K562 (cell line): Measurements from ENCODE around the gene ESR2. TPM values are rescaled to one million over a fixed set of nuclear protein-coding genes. Genes with fewer than 3 reads are reported as not detected.

Experiments
- ATAC-seq: fragments of 200-7000 bp; cut with Tn5 transposase; 3 replicates; pipeline ENCODE4 v1.9.1; 2020; ENCODE audit warnings: moderate library complexity
- BruUV-seq: library from RNA; stranded (reverse); fragments of 400-500 nt; replicated peaks from 2 replicates; lab custom pipeline; 2021; lab: Mats Ljungman, UMichigan
- CTCF ChIA-PET: fragments of 300-600 bp; formaldehyde crosslinking; extraction: SDS; loops from one replicate; lab custom pipeline; 2021; ENCODE audit warnings: low intra/inter-chr PET ratio; lab: Yijun Ruan, JAX
- POLR2A ChIA-PET: fragments of 300-600, 350-650 bp; sonication (Branson Sonifier 250); formaldehyde crosslinking; extraction: SDS; loops from one replicate; lab custom pipeline; 2021; ENCODE audit warnings: antibody characterized with exemption, inconsistent platforms; lab: Yijun Ruan, JAX
- DNase-seq, 4 experiments: peaks; one replicate each; pipeline versions ENCODE4 v3.0.0 to v3.0.0-alpha.2; 2011 to 2018; ENCODE audit warnings: low spot score in 3 of 4, mixed read lengths in 3 of 4; ENCODE audit errors: extremely low read depth in 1 of 4
- FAIRE-seq: peaks from 2 replicates; lab custom pipeline; 2011; peaks lifted over from hg19 to GRCh38; lab: Jason Lieb, UNC
- H2AFZ ChIP-seq: 2 replicates; pipeline ENCODE4 v1.6.0; 2011; ENCODE audit warnings: low read depth, low read length, control low read depth, inconsistent platforms
- H3K27ac ChIP-seq: fragments of 200-600 bp; 3 replicates; pipeline ENCODE4 v1.8.0; 2011; ENCODE audit warnings: low read depth, mild to moderate bottlenecking, control low read depth, inconsistent platforms, low read length, moderate library complexity, mixed read lengths; ENCODE audit errors: extremely low read depth
- H3K27me3 ChIP-seq, 2 experiments: fragments of 300-600 bp in 1 of 2; 2 replicates in 1 of 2; 3 replicates in 1 of 2; pipeline versions ENCODE4 v1.6.0 to v1.8.0; 2011; ENCODE audit warnings: inconsistent platforms in 2 of 2, low read length in 2 of 2, mild to moderate bottlenecking in 1 of 2, mixed read lengths in 1 of 2, moderate library complexity in 1 of 2; ENCODE audit not compliant: control insufficient read depth in 2 of 2, insufficient read depth in 2 of 2
- H3K36me3 ChIP-seq: fragments of 300-600 bp; 3 replicates; pipeline ENCODE4 v1.8.0; 2011; ENCODE audit warnings: mild to moderate bottlenecking, low read length, inconsistent platforms; ENCODE audit not compliant: control insufficient read depth, insufficient read depth
- H3K4me1 ChIP-seq, 2 experiments: fragments of 200-600 bp in 1 of 2; replicated peaks in 1 of 2; 2 replicates in 1 of 2; 3 replicates in 1 of 2; pipeline versions ENCODE4 v1.5.1 to v1.8.0; 2011; ENCODE audit warnings: inconsistent platforms in 2 of 2, low read length in 2 of 2, mild to moderate bottlenecking in 1 of 2, mixed read lengths in 1 of 2, moderate library complexity in 1 of 2; ENCODE audit not compliant: control insufficient read depth in 2 of 2, insufficient read depth in 2 of 2
- H3K4me2 ChIP-seq: 2 replicates; pipeline ENCODE4 v1.6.1; 2011; ENCODE audit warnings: low read length, control low read depth, inconsistent platforms, mixed read lengths; ENCODE audit not compliant: insufficient read depth
- H3K4me3 ChIP-seq: fragments of 200-600 bp; sonication (generic), shearing (Covaris generic); 2 replicates; pipeline ENCODE4 v1.5.1; 2016; ENCODE audit warnings: control low read depth, inconsistent platforms
- H3K79me2 ChIP-seq: fragments of 200-600 bp; 3 replicates; pipeline ENCODE4 v1.8.0; 2011; ENCODE audit warnings: low read length, inconsistent platforms; ENCODE audit not compliant: control insufficient read depth, insufficient read depth
- H3K9ac ChIP-seq, 2 experiments: 2 replicates each; pipeline versions ENCODE4 v1.6.0 to v1.6.1; 2011; ENCODE audit warnings: low read depth in 2 of 2, low read length in 2 of 2, control low read depth in 1 of 2, inconsistent platforms in 1 of 2, mild to moderate bottlenecking in 1 of 2, mixed read lengths in 1 of 2; ENCODE audit not compliant: insufficient read depth in 1 of 2
- H3K9me1 ChIP-seq: one replicate; pipeline ENCODE4 v1.6.0; 2011; ENCODE audit warnings: inconsistent platforms, mild to moderate bottlenecking, low read length, moderate library complexity; ENCODE audit not compliant: control insufficient read depth, insufficient read depth
- H3K9me3 ChIP-seq: replicated peaks from 2 replicates; pipeline ENCODE4 v1.5.1; 2011; ENCODE audit warnings: low read depth, low read length, inconsistent platforms; ENCODE audit not compliant: control insufficient read depth, insufficient read depth
- H4K20me1 ChIP-seq: replicated peaks from 2 replicates; pipeline ENCODE4 v1.6.1; 2011; ENCODE audit warnings: low read length, inconsistent platforms, mixed read lengths; ENCODE audit not compliant: control insufficient read depth, insufficient read depth
- BRD9 ChIP-seq: fragments of 450-650 bp; IDR thresholded peaks from 2 replicates; pipeline ENCODE4 v1.6.1; 2018; ENCODE audit warnings: low read depth; ENCODE audit not compliant: partially characterized antibody
- ELF4 ChIP-seq: fragments of 450-650 bp; formaldehyde crosslinking; IDR thresholded peaks from 2 replicates; pipeline ENCODE4 v1.4.0; 2022; ENCODE audit warnings: missing genetic modification characterization
- HDAC1 ChIP-seq, 2 experiments: fragments of 450-650 bp; IDR thresholded peaks; 2 replicates each; pipeline ENCODE4 v1.6.1; 2016 to 2017; ENCODE audit warnings: inconsistent platforms in 1 of 2, mild to moderate bottlenecking in 1 of 2, moderate library complexity in 1 of 2
- HNRNPH1 ChIP-seq: fragments of 200-400 bp; formaldehyde crosslinking; optimal IDR thresholded peaks from 2 replicates; pipeline ENCODE3; 2017; ENCODE audit warnings: low read depth, mild to moderate bottlenecking, low read length, moderate library complexity
- KHSRP ChIP-seq: fragments of 450-650 bp; IDR thresholded peaks from 2 replicates; pipeline ENCODE4 v1.6.1; 2017
- MCM5 ChIP-seq: fragments of 450-650 bp; IDR thresholded peaks from 2 replicates; pipeline ENCODE4 v1.6.1; 2016; ENCODE audit warnings: low read depth
- PHB2 ChIP-seq: fragments of 450-650 bp; IDR thresholded peaks from 2 replicates; pipeline ENCODE4 v1.6.1; 2017; ENCODE audit warnings: low read depth
- POLR2AphosphoS5 ChIP-seq: IDR thresholded peaks from 2 replicates; pipeline ENCODE4 v1.6.1; 2011; ENCODE audit warnings: mild to moderate bottlenecking, low read depth, low read length, moderate library complexity; ENCODE audit not compliant: control insufficient read depth, insufficient read depth
- RBM34 ChIP-seq: fragments of 200-400 bp; formaldehyde crosslinking; IDR thresholded peaks from 2 replicates; pipeline ENCODE4 v1.6.1; 2018; ENCODE audit warnings: low read length, borderline replicate concordance; ENCODE audit not compliant: insufficient read depth
- U2AF1 ChIP-seq: fragments of 200-400 bp; formaldehyde crosslinking; optimal IDR thresholded peaks from 2 replicates; pipeline ENCODE3; 2017; ENCODE audit warnings: mild to moderate bottlenecking, low read depth, low read length, moderate library complexity
- ZC3H11A ChIP-seq: IDR thresholded peaks from 2 replicates; pipeline ENCODE4 v1.6.1; 2012; ENCODE audit warnings: low read depth, low read length, improper control_type of control experiment
- ZNF431 ChIP-seq: sonication (generic); formaldehyde crosslinking; IDR thresholded peaks from 2 replicates; pipeline ENCODE4 v1.8.0; 2022; ENCODE audit warnings: mild to moderate bottlenecking, missing genetic modification reagents
- ZNF551 ChIP-seq: fragments of 250-450 bp; sonication (Bioruptor Pico); IDR thresholded peaks from 2 replicates; pipeline ENCODE4 v1.5.0; 2021; ENCODE audit warnings: mild to moderate bottlenecking, moderate library complexity
- ZNF830 ChIP-seq: fragments of 250-450 bp; sonication (Bioruptor Pico); IDR thresholded peaks from 2 replicates; pipeline ENCODE4 v1.5.0; 2021; ENCODE audit warnings: mild to moderate bottlenecking
- WGBS: fragments of 100-300 bp; shearing (Covaris generic); methylation state at CpG from one replicate; pipeline ENCODE4 v1.1.6; 2016; ENCODE audit warnings: low coverage, mixed read lengths; ENCODE audit not compliant: insufficient coverage; ENCODE audit errors: missing lambda C conversion rate; 5-methylcytosine and 5-hydroxymethylcytosine counted together
- in situ Hi-C: fragments of 300-500 bp; cut with MboI; formaldehyde crosslinking; loops from 4 replicates; pipeline ENCODE4 v1.15.0; 2018; ENCODE audit warnings: inconsistent platforms, mixed read lengths
- intact Hi-C: fragments of 100-400 bp; cut with micrococcal nuclease; formaldehyde crosslinking; loops from 2 replicates; pipeline ENCODE4 v1.14.2; 2022
- polyA plus RNA-seq, 8 experiments: library from polyadenylated mRNA; depleted of rRNA in 4 of 8; stranded (reverse) in 5 of 8; unstranded in 3 of 8; fragments of >200 nt; fragmentation: Nextera tagmentation in 2 of 8; fragmentation: Illumina TruSeq in 1 of 8; extraction: Ambion mirVana in 2 of 8; extraction: Trizol in 1 of 8; gene quantifications; 2 replicates each; pipeline versions ENCODE4 v1.2.1 to v1.2.3, GENCODE V29; 2011 to 2014; ENCODE audit warnings: inconsistent platforms in 1 of 8, missing spikeins in 1 of 8
- total RNA-seq, 7 experiments: library from RNA; depleted of rRNA in 6 of 7; stranded (reverse); fragments of >200 nt in 6 of 7; fragmentation: Illumina TruSeq in 2 of 7; extraction: Trizol in 2 of 7; gene quantifications; 2 replicates each; pipeline versions ENCODE4 v1.2.1 to v1.2.3, GENCODE V29; 2011 to 2021; ENCODE audit warnings: low replicate concordance in 1 of 7
- TF ChIP-seq, protein P1 (sequence below): fragments of 450-650 bp; formaldehyde crosslinking; IDR thresholded peaks from 2 replicates; pipeline ENCODE4 v1.4.0; 2022; ENCODE audit warnings: mild to moderate bottlenecking, moderate library complexity
- TF ChIP-seq, protein P2 (sequence below): fragments of 250-450 bp; sonication (Bioruptor Pico); IDR thresholded peaks from 2 replicates; pipeline ENCODE4 v1.5.0; 2022; ENCODE audit warnings: mild to moderate bottlenecking
- TF ChIP-seq, protein P3 (sequence below): fragments of 150-350 bp; IDR thresholded peaks from 2 replicates; pipeline ENCODE4 v1.6.1; 2014; ENCODE audit warnings: low read depth, mild to moderate bottlenecking, low read length, borderline replicate concordance

The ESR2 gene
- total and polyA plus RNA-seq, 9 of the 15 experiments (the other 6 are each of a cell fraction or from before 2014, with no cell fraction given) = 0.07 to 3.8 (median 2.0) TPM

DNA sequence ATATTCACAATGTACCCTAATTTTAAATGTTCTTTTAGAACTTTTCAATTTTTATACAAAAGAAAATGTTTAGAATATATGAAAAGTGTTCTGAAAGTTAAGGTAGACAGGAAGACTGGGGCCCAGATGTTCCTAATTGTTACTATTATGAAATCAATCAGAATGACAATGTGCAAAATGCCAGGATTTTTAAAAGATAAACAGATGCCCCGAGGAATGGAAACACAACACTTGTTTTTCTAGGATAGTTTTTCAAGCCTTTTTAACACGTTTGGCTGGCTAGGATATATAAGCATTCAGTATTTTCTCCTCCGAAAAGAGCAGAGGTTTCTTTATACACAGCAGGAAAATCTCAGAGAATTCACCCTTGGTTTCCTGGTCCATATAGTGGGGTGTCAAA, 106.8 kb downstream of the ESR2 start:
- DNase-seq = no peak
- no peak overlapping the region for H3K27ac ChIP-seq
- H3K4me1 ChIP-seq = no peaks in the 10 kb centered on the region; a peak in 1 of 5 replicates
- no peak for FAIRE-seq
- H3K27me3 ChIP-seq = no peaks in the 10 kb centered on the region
- H3K4me2 ChIP-seq = no peak overlapping the region
- no peaks in the 10 kb centered on the region for H3K9me1 ChIP-seq
- BruUV-seq = no TSS peak
- no peaks in the 10 kb centered on the region for H3K36me3 ChIP-seq
- H2AFZ ChIP-seq = no peak overlapping the region
- CTCF ChIA-PET = no interaction called here
- no peak overlapping the region for H3K9ac ChIP-seq
- WGBS = 22% methylated on average over 3 of the region's 3 CpGs
- no peaks in the 10 kb centered on the region for H4K20me1 ChIP-seq
- no peak for TF ChIP-seq ZNF431 (CRISPR knock-in tag)
- TF ChIP-seq, protein P1, sequence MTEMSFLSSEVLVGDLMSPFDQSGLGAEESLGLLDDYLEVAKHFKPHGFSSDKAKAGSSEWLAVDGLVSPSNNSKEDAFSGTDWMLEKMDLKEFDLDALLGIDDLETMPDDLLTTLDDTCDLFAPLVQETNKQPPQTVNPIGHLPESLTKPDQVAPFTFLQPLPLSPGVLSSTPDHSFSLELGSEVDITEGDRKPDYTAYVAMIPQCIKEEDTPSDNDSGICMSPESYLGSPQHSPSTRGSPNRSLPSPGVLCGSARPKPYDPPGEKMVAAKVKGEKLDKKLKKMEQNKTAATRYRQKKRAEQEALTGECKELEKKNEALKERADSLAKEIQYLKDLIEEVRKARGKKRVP (CRISPR knock-in tag) = no peak
- no peak for TF ChIP-seq ELF4 (CRISPR knock-in tag)
- no peak for TF ChIP-seq HNRNPH1
- no peak for TF ChIP-seq ZNF830 (CRISPR knock-in tag)
- TF ChIP-seq KHSRP = no peak
- no peak for TF ChIP-seq RBM34
- no peak for TF ChIP-seq ZC3H11A
- TF ChIP-seq ZNF551 (CRISPR knock-in tag) = no peak
- no peak for TF ChIP-seq MCM5
- TF ChIP-seq, protein P2, sequence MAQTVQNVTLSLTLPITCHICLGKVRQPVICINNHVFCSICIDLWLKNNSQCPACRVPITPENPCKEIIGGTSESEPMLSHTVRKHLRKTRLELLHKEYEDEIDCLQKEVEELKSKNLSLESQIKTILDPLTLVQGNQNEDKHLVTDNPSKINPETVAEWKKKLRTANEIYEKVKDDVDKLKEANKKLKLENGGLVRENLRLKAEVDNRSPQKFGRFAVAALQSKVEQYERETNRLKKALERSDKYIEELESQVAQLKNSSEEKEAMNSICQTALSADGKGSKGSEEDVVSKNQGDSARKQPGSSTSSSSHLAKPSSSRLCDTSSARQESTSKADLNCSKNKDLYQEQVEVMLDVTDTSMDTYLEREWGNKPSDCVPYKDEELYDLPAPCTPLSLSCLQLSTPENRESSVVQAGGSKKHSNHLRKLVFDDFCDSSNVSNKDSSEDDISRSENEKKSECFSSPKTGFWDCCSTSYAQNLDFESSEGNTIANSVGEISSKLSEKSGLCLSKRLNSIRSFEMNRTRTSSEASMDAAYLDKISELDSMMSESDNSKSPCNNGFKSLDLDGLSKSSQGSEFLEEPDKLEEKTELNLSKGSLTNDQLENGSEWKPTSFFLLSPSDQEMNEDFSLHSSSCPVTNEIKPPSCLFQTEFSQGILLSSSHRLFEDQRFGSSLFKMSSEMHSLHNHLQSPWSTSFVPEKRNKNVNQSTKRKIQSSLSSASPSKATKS (CRISPR knock-in tag) = no peak
- TF ChIP-seq POLR2AphosphoS5 = no peak
- TF ChIP-seq, protein P3, sequence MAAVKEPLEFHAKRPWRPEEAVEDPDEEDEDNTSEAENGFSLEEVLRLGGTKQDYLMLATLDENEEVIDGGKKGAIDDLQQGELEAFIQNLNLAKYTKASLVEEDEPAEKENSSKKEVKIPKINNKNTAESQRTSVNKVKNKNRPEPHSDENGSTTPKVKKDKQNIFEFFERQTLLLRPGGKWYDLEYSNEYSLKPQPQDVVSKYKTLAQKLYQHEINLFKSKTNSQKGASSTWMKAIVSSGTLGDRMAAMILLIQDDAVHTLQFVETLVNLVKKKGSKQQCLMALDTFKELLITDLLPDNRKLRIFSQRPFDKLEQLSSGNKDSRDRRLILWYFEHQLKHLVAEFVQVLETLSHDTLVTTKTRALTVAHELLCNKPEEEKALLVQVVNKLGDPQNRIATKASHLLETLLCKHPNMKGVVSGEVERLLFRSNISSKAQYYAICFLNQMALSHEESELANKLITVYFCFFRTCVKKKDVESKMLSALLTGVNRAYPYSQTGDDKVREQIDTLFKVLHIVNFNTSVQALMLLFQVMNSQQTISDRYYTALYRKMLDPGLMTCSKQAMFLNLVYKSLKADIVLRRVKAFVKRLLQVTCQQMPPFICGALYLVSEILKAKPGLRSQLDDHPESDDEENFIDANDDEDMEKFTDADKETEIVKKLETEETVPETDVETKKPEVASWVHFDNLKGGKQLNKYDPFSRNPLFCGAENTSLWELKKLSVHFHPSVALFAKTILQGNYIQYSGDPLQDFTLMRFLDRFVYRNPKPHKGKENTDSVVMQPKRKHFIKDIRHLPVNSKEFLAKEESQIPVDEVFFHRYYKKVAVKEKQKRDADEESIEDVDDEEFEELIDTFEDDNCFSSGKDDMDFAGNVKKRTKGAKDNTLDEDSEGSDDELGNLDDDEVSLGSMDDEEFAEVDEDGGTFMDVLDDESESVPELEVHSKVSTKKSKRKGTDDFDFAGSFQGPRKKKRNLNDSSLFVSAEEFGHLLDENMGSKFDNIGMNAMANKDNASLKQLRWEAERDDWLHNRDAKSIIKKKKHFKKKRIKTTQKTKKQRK = no peak
- TF ChIP-seq PHB2 = no peak
- no peak for TF ChIP-seq BRD9
- no peak for TF ChIP-seq HDAC1 (IDR thresholded peaks at IDR 0.05)
- no peak for TF ChIP-seq U2AF1
- no peak overlapping the region for H3K4me3 ChIP-seq
- no peak for ATAC-seq
- in situ Hi-C loops = no loop called here
- no peaks in the 10 kb centered on the region for H3K9me3 ChIP-seq
- intact Hi-C loops = no loop called here
- POLR2A ChIA-PET = no interaction called here
- no peaks in the 10 kb centered on the region for H3K79me2 ChIP-seq
